B cell (primary cell): ENCODE results near the gene THRB. TPM values are rescaled to one million over a fixed set of nuclear protein-coding genes. Genes with fewer than 3 reads are reported as not detected.

Source experiments
- ATAC-seq: fragments of 200-7000 bp; cut with Tn5 transposase; one replicate; pipeline ENCODE4 v1.10.0; 2021; ENCODE audit warnings: low read depth, mild to moderate bottlenecking, moderate number of reproducible peaks, moderate library complexity
- CTCF ChIA-PET: fragments of 350-600 bp; sonication (Branson Sonifier 250); formaldehyde crosslinking; loops from one replicate; lab custom pipeline; 2021; ENCODE audit warnings: antibody characterized with exemption, inconsistent platforms; lab: Charles Lee
- POLR2A ChIA-PET: fragments of 350-600 bp; sonication (Branson Sonifier 250); formaldehyde crosslinking; loops from one replicate; lab custom pipeline; 2021; ENCODE audit warnings: antibody characterized with exemption; lab: Charles Lee
- DNase-seq: peaks from one replicate; pipeline ENCODE4 v3.0.0; 2013
- H2AFZ ChIP-seq: 2 replicates; pipeline ENCODE4 v1.6.1; 2012; ENCODE audit warnings: mild to moderate bottlenecking, low read depth, low read length; ENCODE audit not compliant: insufficient read depth, poor library complexity, severe bottlenecking
- H3K27ac ChIP-seq, 2 donors: 1 replicate in 1 of 2; 2 replicates in 1 of 2; pipeline ENCODE4 v1.5.1; 2012 to 2013; ENCODE audit warnings: low read length in 2 of 2, mild to moderate bottlenecking in 2 of 2, moderate library complexity in 1 of 2
- H3K27me3 ChIP-seq, 4 experiments: fragments of 200-600 bp in 1 of 4; sonication (generic) in 1 of 4; replicated peaks in 1 of 4; 1 replicate in 2 of 4; 2 replicates in 2 of 4; pipeline versions ENCODE4 v1.6.1 to v1.7.0; 2013 to 2016; ENCODE audit warnings: low read length in 3 of 4, mild to moderate bottlenecking in 2 of 4, mixed read lengths in 1 of 4, moderate library complexity in 1 of 4; ENCODE audit not compliant: insufficient read depth in 4 of 4, control insufficient read depth in 3 of 4; ENCODE audit errors: control extremely low read depth in 1 of 4
- H3K36me3 ChIP-seq, 2 experiments: replicated peaks in 1 of 2; 1 replicate in 1 of 2; 2 replicates in 1 of 2; pipeline versions ENCODE4 v1.6.1 to v1.7.1; 2013; ENCODE audit warnings: low read length in 1 of 2; ENCODE audit not compliant: insufficient read depth in 2 of 2, control insufficient read depth in 1 of 2; ENCODE audit errors: control extremely low read depth in 1 of 2, extremely low read depth in 1 of 2
- H3K4me1 ChIP-seq, 2 donors: fragments of 200-600 bp in 1 of 2; sonication (generic) in 1 of 2; 1 replicate in 1 of 2; 2 replicates in 1 of 2; pipeline versions ENCODE4 v1.5.1 to v1.6.1; 2013 to 2017; ENCODE audit warnings: low read length in 2 of 2; ENCODE audit not compliant: control insufficient read depth in 2 of 2, insufficient read depth in 2 of 2
- H3K4me2 ChIP-seq: replicated peaks from 2 replicates; pipeline ENCODE3; 2012; ENCODE audit warnings: mild to moderate bottlenecking, low read depth, low read length; ENCODE audit not compliant: poor library complexity, severe bottlenecking
- H3K4me3 ChIP-seq, 5 experiments: fragments of 200-600 bp in 1 of 5; sonication (generic) in 1 of 5; 1 replicate in 3 of 5; 2 replicates in 2 of 5; pipeline versions ENCODE4 v1.5.1 to v1.7.0; 2011 to 2016; ENCODE audit warnings: low read length in 4 of 5, mild to moderate bottlenecking in 4 of 5, low read depth in 2 of 5, control low read depth in 1 of 5, moderate library complexity in 1 of 5; ENCODE audit not compliant: insufficient read depth in 1 of 5; ENCODE audit errors: control extremely low read depth in 1 of 5, extremely low read depth in 1 of 5
- H3K79me2 ChIP-seq: fragments of 200-600 bp; sonication (generic); one replicate; pipeline ENCODE4 v1.6.0; 2016; ENCODE audit warnings: low read length; ENCODE audit not compliant: control insufficient read depth, insufficient read depth
- H3K9ac ChIP-seq: fragments of 200-600 bp; sonication (generic); 2 replicates; pipeline ENCODE4 v1.6.1; 2017; ENCODE audit warnings: mild to moderate bottlenecking, low read length, moderate library complexity
- H3K9me3 ChIP-seq, 3 donors: one replicate each; pipeline versions ENCODE4 v1.6.1 to v1.7.1; 2013; ENCODE audit warnings: low read length in 2 of 3; ENCODE audit not compliant: control insufficient read depth in 2 of 3, insufficient read depth in 1 of 3; ENCODE audit errors: control extremely low read depth in 1 of 3
- H4K20me1 ChIP-seq: 2 replicates; pipeline ENCODE4 v1.6.0; 2012; ENCODE audit warnings: mild to moderate bottlenecking, low read length; ENCODE audit not compliant: insufficient read depth, control insufficient read depth, poor library complexity, severe bottlenecking
- H3K27ac Mint-ChIP-seq: one replicate; pipeline ENCODE4 v1.8.0; 2021; ENCODE audit warnings: mixed read lengths
- H3K27me3 Mint-ChIP-seq: one replicate; pipeline ENCODE4 v1.8.0; 2021; ENCODE audit warnings: mixed read lengths
- H3K4me1 Mint-ChIP-seq: one replicate; pipeline ENCODE4 v1.8.0; 2021; ENCODE audit warnings: mixed read lengths
- H3K4me3 Mint-ChIP-seq: one replicate; pipeline ENCODE4 v1.8.0; 2021; ENCODE audit warnings: mixed read lengths
- H3K9me3 Mint-ChIP-seq: one replicate; pipeline ENCODE4 v1.8.0; 2022; ENCODE audit warnings: mixed read lengths; ENCODE audit not compliant: insufficient read depth
- CTCF ChIP-seq: fragments of 200-600 bp; IDR thresholded peaks from one replicate; pipeline ENCODE4 v1.8.0; 2022; ENCODE audit warnings: antibody characterized with exemption, mild to moderate bottlenecking
- EZH2 ChIP-seq: IDR thresholded peaks from 2 replicates; pipeline ENCODE4 v1.6.1; 2012; ENCODE audit warnings: borderline replicate concordance, low read depth, mild to moderate bottlenecking, moderate library complexity, low read length; ENCODE audit not compliant: insufficient read depth, poor library complexity, severe bottlenecking
- WGBS: methylation state at CpG from one replicate; pipeline ENCODE4 v1.1.5; 2013; ENCODE audit warnings: missing lambda C conversion rate; ENCODE audit not compliant: insufficient coverage; 5-methylcytosine and 5-hydroxymethylcytosine counted together
- intact Hi-C: fragments of 100-400 bp; cut with micrococcal nuclease; formaldehyde crosslinking; loops from one replicate; pipeline ENCODE4 v1.10.0; 2022
- polyA plus RNA-seq: library from polyadenylated mRNA; depleted of rRNA; stranded (reverse); fragments of >200 nt; gene quantifications from 2 replicates; pipeline ENCODE4 v1.2.3, GENCODE V29; 2012
- total RNA-seq, 2 donors: library from RNA; stranded (reverse); fragments of 120-200 nt in 1 of 2; gene quantifications; 1 replicate in 1 of 2; 2 replicates in 1 of 2; pipeline versions ENCODE4 v1.2.3 to v1.2.4, GENCODE V29; 2013 to 2022

THRB gene
- total and polyA plus RNA-seq, 2 donors (not counting 1 experiment from before 2014, with no cell fraction given): 0.86 to 1.8 TPM

GRCh38 chr3:24149032-24149431 lies 345.6 kb downstream of the THRB start:
- intact Hi-C loops: no loop called here
- no peaks in the 10 kb centered on the region for H3K79me2 ChIP-seq
- no peaks in the 10 kb centered on the region for H3K4me1 ChIP-seq
- H3K9me3 ChIP-seq: no peaks in the 10 kb centered on the region
- no peak overlapping the region for H3K4me3 ChIP-seq
- H3K36me3 ChIP-seq: no peaks in the 10 kb centered on the region
- H3K4me2 ChIP-seq: no peak overlapping the region
- TF ChIP-seq CTCF (no peak), EZH2 (no peak)
- H2AFZ ChIP-seq: no peak overlapping the region
- POLR2A ChIA-PET: no interaction called here
- DNase-seq (no peak), ATAC-seq (no peak)
- no peak overlapping the region for H3K27ac ChIP-seq
- Mint-ChIP-seq H3K4me1 (peaks cover under 1% of the 10 kb centered on the region), H3K9me3 (no peaks in the 10 kb centered on the region), H3K27ac (no peak overlapping the region), H3K4me3 (no peak overlapping the region), H3K27me3 (no peaks in the 10 kb centered on the region)
- no peaks in the 10 kb centered on the region for H4K20me1 ChIP-seq
- 80% methylated on average over 1 of the region's 2 CpGs for whole genome bisulfite sequencing
- CTCF ChIA-PET: no interaction called here
- no peak overlapping the region for H3K9ac ChIP-seq
- no peaks in the 10 kb centered on the region for H3K27me3 ChIP-seq

- Histone ChIP-seq H3K27me3 (no peaks in the 10 kb centered on the region), H3K27ac (no peak overlapping the region), H3K9ac (no peak overlapping the region), H3K36me3 (no peaks in the 10 kb centered on the region), H4K20me1 (no peaks in the 10 kb centered on the region), H3K79me2 (no peaks in the 10 kb centered on the region), H3K4me1 (no peaks in the 10 kb centered on the region), H3K9me3 (no peaks in the 10 kb centered on the region), H3K4me3 (no peak overlapping the region), H3K4me2 (no peak overlapping the region), H2AFZ (no peak overlapping the region)
- TF ChIP-seq CTCF (no peak), EZH2 (no peak)
- ChIA-PET POLR2A (no interaction called here), CTCF (interaction anchor here (1.2 kb wide), 1 partner anchor 40 kb away, joined by 3 read pairs; no protein-coding TSS in a partner anchor)
- WGBS: 94% methylated on average over 3 of the region's 11 CpGs
- H3K4me3 Mint-ChIP-seq: no peak overlapping the region
- no peak for ATAC-seq
- intact Hi-C loops: no loop called here
- no peak for DNase-seq
- H3K9me3 Mint-ChIP-seq: no peaks in the 10 kb centered on the region
- H3K27me3 Mint-ChIP-seq: no peaks in the 10 kb centered on the region
- no peaks in the 10 kb centered on the region for H3K4me1 Mint-ChIP-seq
- H3K27ac Mint-ChIP-seq: no peak overlapping the region
These were observed 348.4 kb downstream of the THRB start for GRCh38 chr3:24145981-24146822.
